Type B pancreatic cell (in vitro differentiated cells): ENCODE measurements around the gene FYN. TPM values are rescaled to one million over a fixed set of nuclear protein-coding genes. Genes with fewer than 3 reads are reported as not detected.

ENCODE experiments used
- DNase-seq: peaks from one replicate; pipeline ENCODE4 v3.0.0; 2021; ENCODE audit warnings: mixed read lengths; ENCODE audit not compliant: unreplicated experiment; ENCODE audit errors: extremely low spot score
- H3K27ac Mint-ChIP-seq: 2 replicates; pipeline ENCODE4 v1.8.0; 2021; ENCODE audit warnings: mild to moderate bottlenecking, mixed read lengths
- H3K27me3 Mint-ChIP-seq: 2 replicates; pipeline ENCODE4 v1.8.0; 2021; ENCODE audit warnings: mixed read lengths
- H3K36me3 Mint-ChIP-seq: 2 replicates; pipeline ENCODE4 v1.8.0; 2021; ENCODE audit warnings: mixed read lengths
- H3K4me1 Mint-ChIP-seq: one replicate; pipeline ENCODE4 v1.8.0; 2021; ENCODE audit warnings: mixed read lengths; ENCODE audit not compliant: unreplicated experiment
- H3K4me3 Mint-ChIP-seq: 2 replicates; pipeline ENCODE4 v1.8.0; 2021; ENCODE audit warnings: mild to moderate bottlenecking, mixed read lengths
- H3K9me3 Mint-ChIP-seq: 2 replicates; pipeline ENCODE4 v1.8.0; 2021; ENCODE audit warnings: mixed read lengths
- total RNA-seq: library from RNA; stranded (reverse); gene quantifications from 2 replicates; pipeline ENCODE4 v1.2.1, GENCODE V29; 2021; ENCODE audit warnings: low replicate concordance
- TF ChIP-seq, protein P1 (sequence below): fragments of 200-600 bp; sonication (generic); conservative IDR thresholded peaks from 2 replicates; pipeline ENCODE4 v1.5.0; 2021; ENCODE audit warnings: antibody characterized with exemption, mild to moderate bottlenecking

Gene FYN
- total RNA-seq, 1 donor from 2014 or later: 131 TPM

DNA sequence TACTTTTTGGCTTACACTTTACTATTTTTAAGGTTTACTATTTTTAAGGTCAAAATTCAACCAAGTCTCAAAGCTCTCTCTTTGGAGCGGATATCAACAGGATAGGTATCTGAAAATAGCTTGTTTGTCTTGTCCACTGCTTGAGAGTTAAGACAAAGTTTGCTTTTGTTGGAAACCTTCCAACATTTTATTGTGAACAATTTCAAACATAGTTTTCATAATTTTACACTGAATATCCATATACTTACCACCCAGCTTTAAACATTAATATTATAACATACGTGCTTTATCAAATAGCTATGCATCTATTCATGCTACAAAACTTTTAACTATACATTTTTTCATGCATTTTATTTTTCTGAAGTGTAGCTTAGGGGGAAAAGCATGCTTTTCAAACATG lies 109.9 kb downstream of the FYN start:
- Mint-ChIP-seq H3K27me3 (no peaks in the 10 kb centered on the region), H3K27ac (no peak overlapping the region), H3K4me1 (peaks cover 76% of the 10 kb centered on the region), H3K9me3 (no peaks in the 10 kb centered on the region), H3K36me3 (peaks cover 30% of the 10 kb centered on the region), H3K4me3 (no peak overlapping the region)
- TF ChIP-seq, protein P1, sequence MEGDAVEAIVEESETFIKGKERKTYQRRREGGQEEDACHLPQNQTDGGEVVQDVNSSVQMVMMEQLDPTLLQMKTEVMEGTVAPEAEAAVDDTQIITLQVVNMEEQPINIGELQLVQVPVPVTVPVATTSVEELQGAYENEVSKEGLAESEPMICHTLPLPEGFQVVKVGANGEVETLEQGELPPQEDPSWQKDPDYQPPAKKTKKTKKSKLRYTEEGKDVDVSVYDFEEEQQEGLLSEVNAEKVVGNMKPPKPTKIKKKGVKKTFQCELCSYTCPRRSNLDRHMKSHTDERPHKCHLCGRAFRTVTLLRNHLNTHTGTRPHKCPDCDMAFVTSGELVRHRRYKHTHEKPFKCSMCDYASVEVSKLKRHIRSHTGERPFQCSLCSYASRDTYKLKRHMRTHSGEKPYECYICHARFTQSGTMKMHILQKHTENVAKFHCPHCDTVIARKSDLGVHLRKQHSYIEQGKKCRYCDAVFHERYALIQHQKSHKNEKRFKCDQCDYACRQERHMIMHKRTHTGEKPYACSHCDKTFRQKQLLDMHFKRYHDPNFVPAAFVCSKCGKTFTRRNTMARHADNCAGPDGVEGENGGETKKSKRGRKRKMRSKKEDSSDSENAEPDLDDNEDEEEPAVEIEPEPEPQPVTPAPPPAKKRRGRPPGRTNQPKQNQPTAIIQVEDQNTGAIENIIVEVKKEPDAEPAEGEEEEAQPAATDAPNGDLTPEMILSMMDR: no peak
- no peak for DNase-seq

DNA sequence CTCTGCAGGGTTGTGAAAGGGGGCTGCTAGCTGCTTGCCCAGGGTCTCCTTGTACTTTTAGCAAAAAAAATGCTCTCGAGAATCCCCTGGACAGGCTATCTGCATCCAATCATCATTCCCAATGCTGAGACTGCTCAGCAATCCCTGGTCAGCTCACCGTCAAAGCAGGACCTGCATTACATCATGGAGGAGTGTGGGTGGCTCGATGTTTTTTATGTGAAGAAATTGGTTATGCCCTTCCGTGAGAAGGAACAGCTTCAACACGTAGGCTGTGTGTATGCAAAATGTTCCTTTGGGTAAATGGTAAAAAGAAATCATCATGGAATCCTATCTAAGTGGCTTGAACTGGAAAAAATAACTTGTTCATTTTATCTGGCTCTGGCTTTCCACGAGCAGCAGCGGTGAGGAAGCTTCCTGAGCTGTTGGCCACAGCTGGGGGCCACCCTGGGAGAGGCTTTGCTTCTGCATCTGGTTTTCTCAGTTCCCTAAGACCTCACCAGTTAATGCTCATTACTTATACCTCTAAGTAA lies 111.4 kb downstream of the FYN start:
- H3K4me1 Mint-ChIP-seq: peaks cover 76% of the 10 kb centered on the region
- no peaks in the 10 kb centered on the region for H3K9me3 Mint-ChIP-seq
- no peaks in the 10 kb centered on the region for H3K27me3 Mint-ChIP-seq
- peaks cover 30% of the 10 kb centered on the region for H3K36me3 Mint-ChIP-seq
- H3K4me3 Mint-ChIP-seq: peak overlapping the region; percentile 38
- TF ChIP-seq, protein P1: no peak
- no peak for DNase-seq
- H3K27ac Mint-ChIP-seq: peak overlapping the region; percentile 34

DNA sequence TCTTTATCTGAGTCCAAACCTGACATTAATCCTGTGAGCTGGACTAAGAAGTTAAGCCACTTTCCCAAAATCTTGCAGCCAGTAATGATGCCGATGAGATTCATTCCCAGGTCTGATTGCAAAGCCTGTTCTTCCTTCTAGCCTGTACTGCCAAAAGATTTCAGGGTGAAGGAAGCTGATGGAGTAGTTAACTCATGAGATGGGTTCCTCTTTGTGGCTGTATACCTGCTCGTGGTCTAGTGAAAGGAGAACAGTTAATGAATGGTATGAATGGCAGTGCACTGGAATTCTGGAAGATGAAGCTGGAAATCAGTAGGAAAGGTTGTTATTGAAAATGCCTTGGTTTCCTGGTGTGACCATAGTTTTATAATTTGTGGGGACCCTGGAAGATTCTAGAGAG lies 112.0 kb downstream of the FYN start:
- H3K27me3 Mint-ChIP-seq: no peaks in the 10 kb centered on the region
- TF ChIP-seq, protein P1: no peak
- no peak overlapping the region for H3K4me3 Mint-ChIP-seq
- peaks cover 74% of the 10 kb centered on the region for H3K4me1 Mint-ChIP-seq
- no peaks in the 10 kb centered on the region for H3K9me3 Mint-ChIP-seq
- peaks cover 27% of the 10 kb centered on the region for H3K36me3 Mint-ChIP-seq
- no peak for DNase-seq
- no peak overlapping the region for H3K27ac Mint-ChIP-seq

DNA sequence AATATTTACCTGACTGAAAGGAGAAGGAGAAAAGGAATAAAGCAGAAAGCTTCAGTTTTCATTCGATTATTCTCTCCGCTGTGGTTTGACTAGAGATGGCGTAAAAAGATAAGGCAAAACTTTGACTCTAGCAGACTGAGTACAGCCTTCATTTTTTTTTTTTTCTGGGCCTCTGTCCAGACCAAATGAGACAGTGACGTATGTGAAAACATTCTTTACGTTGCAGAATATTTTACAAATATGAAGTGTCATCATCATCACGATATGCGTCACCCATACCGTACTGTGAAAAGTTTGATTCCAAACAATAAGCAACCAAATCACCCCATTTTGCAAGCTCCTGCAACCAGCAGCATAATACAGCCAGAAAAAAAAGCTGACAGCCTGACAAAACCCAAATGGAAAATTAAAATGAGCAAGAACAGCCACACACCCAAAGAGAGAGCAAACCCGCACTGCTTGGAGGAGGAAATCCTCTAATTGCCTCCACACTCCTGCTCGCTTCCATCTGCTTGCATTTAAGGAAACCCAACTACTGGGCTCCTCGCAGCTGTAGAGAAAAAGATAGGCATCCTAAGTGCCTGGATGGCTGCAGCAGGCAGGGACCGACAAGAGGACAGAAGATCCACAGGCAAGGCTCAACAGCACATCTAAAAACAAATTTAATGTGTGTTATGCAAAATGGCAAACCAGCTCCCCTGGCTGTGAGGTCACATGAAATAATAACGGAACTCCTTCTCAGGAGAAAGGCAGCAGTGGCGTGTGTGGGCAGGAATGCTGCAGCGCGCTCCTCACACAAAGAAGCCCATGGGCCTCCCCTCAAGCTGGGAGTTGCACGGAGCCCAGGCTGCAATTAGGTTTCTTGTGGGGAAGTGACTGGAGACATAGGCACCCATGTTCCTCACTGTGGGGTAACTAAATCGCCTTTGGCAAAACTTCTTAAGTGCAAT lies 113.1 kb downstream of the FYN start:
- TF ChIP-seq, protein P1: no peak
- Mint-ChIP-seq H3K27ac (peak overlapping the region; percentile 73), H3K4me3 (peak overlapping the region; percentile 42)

DNA sequence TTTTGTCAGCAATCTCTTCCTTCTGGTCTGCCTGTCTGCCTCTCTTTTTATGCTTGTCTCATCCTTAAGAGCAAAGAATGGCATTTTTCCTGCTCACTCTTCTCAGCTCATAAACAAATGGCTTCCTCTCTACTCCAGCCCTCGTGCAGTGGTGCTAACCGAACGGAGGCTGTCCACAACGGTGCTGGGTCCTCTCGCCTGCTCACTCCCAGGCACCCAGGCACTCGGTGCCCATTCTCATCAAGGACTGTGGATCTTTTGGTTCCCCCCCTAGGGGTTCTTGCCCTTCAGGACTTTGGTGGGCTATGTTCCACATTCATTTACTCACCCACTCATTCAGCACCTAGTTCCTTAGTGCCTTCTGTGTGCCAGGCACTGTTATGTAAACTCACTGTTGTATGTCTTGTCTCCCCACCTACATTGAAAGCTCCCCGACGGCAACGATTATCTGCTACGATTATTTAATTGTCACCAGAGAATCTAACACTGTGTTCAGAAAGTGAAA lies 113.9 kb downstream of the FYN start:
- H3K4me1 Mint-ChIP-seq: peaks cover 61% of the 10 kb centered on the region
- H3K27me3 Mint-ChIP-seq: no peaks in the 10 kb centered on the region
- H3K4me3 Mint-ChIP-seq: peak overlapping the region; percentile 42

More for the DNA sequence above, 113.1 kb downstream of the FYN start:
- H3K36me3 Mint-ChIP-seq: peaks cover 21% of the 10 kb centered on the region
- no peaks in the 10 kb centered on the region for H3K9me3 Mint-ChIP-seq
- H3K4me1 Mint-ChIP-seq: peaks cover 67% of the 10 kb centered on the region
- no peaks in the 10 kb centered on the region for H3K27me3 Mint-ChIP-seq
- no peak for DNase-seq

More for the DNA sequence above, 113.9 kb downstream of the FYN start:
- H3K36me3 Mint-ChIP-seq: peaks cover 18% of the 10 kb centered on the region
- TF ChIP-seq, protein P1: no peak
- no peak for DNase-seq
- H3K27ac Mint-ChIP-seq: peak overlapping the region; percentile 73
- H3K9me3 Mint-ChIP-seq: no peaks in the 10 kb centered on the region
